K562 (cell line): ENCODE results near the gene RNF138.

Experiments used
- BHLHE40 ChIP-seq: IDR thresholded peaks from 2 replicates; pipeline ENCODE4 v1.6.1; 2011; ENCODE audit warnings: low read length, improper control_type of control experiment
- FOSL1 ChIP-seq: fragments of 200-800 bp; sonication (Bioruptor generic); conservative IDR thresholded peaks from 2 replicates; pipeline ENCODE4 v1.6.1; 2016; ENCODE audit warnings: missing genetic modification characterization, missing compliant biosample characterization
- NFYB ChIP-seq: IDR thresholded peaks from 2 replicates; pipeline ENCODE4 v1.6.1; 2011; ENCODE audit warnings: mild to moderate bottlenecking, moderate library complexity; ENCODE audit not compliant: insufficient read length; ENCODE audit errors: extremely low read depth
- PHF20 ChIP-seq: fragments of 450-650 bp; IDR thresholded peaks from 2 replicates; pipeline ENCODE4 v1.6.1; 2018; ENCODE audit not compliant: partially characterized antibody
- POLR2A ChIP-seq: fragments of 450-650 bp; conservative IDR thresholded peaks from 2 replicates; pipeline ENCODE4 v1.6.1; 2016
- POLR2G ChIP-seq: fragments of 200-400 bp; formaldehyde crosslinking; IDR thresholded peaks from 2 replicates; pipeline ENCODE4 v1.6.1; 2017; ENCODE audit warnings: low read depth, mild to moderate bottlenecking, antibody characterized with exemption, low read length, moderate library complexity
- SRF ChIP-seq, 2 experiments: fragments of 250-450, 450-650 bp in 1 of 2; sonication (Bioruptor Pico) in 1 of 2; sonication (generic) in 1 of 2; formaldehyde crosslinking; IDR thresholded peaks; 2 replicates each; pipeline versions ENCODE4 v1.5.0 to v1.5.1; 2020 to 2022; ENCODE audit warnings: mild to moderate bottlenecking in 1 of 2, missing genetic modification reagents in 1 of 2
- ZNF785 ChIP-seq: fragments of 250-450 bp; sonication (Bioruptor Pico); IDR thresholded peaks from 2 replicates; pipeline ENCODE4 v1.4.0; 2020; ENCODE audit warnings: mild to moderate bottlenecking
- TF ChIP-seq, protein P1 (sequence below): fragments of 450-650 bp; IDR thresholded peaks from 2 replicates; pipeline ENCODE4 v1.6.1; 2017; ENCODE audit warnings: antibody characterized with exemption, mild to moderate bottlenecking
- TF ChIP-seq, protein P2 (sequence below), 3 experiments: IDR thresholded peaks in 2 of 3; conservative IDR thresholded peaks in 1 of 3; 2 replicates each; pipeline ENCODE4 v1.5.1; 2011 to 2012; ENCODE audit warnings: low read length in 3 of 3, mild to moderate bottlenecking in 3 of 3, control low read depth in 2 of 3, improper control_type of control experiment in 1 of 3, inconsistent platforms in 1 of 3, low read depth in 1 of 3, mixed read lengths in 1 of 3, moderate library complexity in 1 of 3; ENCODE audit not compliant: insufficient read depth in 2 of 3

DNA sequence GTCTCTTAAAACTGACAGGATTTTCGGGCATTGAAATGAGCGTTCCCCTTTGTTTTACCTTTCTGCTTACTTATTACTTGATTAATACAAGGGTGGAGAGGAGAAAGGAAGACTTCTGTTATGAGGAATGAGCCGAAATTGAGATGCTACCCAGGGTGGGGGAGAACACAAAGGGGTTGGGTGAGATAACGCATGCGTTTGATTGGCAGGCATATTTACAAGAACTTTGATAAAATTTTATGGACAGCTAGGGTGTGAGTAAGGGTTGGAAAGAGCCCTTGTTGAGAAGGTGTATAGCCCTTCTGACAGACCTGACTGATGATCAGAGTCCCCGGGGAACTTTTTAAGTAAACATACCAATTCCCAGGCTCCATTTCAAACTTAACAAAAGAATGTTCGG is 1.8 kb downstream of the RNF138 start:
- no peak for TF ChIP-seq BHLHE40
- TF ChIP-seq, protein P1, sequence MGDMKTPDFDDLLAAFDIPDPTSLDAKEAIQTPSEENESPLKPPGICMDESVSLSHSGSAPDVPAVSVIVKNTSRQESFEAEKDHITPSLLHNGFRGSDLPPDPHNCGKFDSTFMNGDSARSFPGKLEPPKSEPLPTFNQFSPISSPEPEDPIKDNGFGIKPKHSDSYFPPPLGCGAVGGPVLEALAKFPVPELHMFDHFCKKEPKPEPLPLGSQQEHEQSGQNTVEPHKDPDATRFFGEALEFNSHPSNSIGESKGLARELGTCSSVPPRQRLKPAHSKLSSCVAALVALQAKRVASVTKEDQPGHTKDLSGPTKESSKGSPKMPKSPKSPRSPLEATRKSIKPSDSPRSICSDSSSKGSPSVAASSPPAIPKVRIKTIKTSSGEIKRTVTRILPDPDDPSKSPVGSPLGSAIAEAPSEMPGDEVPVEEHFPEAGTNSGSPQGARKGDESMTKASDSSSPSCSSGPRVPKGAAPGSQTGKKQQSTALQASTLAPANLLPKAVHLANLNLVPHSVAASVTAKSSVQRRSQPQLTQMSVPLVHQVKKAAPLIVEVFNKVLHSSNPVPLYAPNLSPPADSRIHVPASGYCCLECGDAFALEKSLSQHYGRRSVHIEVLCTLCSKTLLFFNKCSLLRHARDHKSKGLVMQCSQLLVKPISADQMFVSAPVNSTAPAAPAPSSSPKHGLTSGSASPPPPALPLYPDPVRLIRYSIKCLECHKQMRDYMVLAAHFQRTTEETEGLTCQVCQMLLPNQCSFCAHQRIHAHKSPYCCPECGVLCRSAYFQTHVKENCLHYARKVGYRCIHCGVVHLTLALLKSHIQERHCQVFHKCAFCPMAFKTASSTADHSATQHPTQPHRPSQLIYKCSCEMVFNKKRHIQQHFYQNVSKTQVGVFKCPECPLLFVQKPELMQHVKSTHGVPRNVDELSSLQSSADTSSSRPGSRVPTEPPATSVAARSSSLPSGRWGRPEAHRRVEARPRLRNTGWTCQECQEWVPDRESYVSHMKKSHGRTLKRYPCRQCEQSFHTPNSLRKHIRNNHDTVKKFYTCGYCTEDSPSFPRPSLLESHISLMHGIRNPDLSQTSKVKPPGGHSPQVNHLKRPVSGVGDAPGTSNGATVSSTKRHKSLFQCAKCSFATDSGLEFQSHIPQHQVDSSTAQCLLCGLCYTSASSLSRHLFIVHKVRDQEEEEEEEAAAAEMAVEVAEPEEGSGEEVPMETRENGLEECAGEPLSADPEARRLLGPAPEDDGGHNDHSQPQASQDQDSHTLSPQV, result no peak
- no peak for TF ChIP-seq SRF (CRISPR knock-in tag; IDR thresholded peaks at IDR 0.05)
- no peak for TF ChIP-seq ZNF785
- TF ChIP-seq NFYB, result no peak
- TF ChIP-seq POLR2A, result no peak
- TF ChIP-seq POLR2G, result no peak
- TF ChIP-seq PHF20, result no peak
- TF ChIP-seq, protein P2, sequence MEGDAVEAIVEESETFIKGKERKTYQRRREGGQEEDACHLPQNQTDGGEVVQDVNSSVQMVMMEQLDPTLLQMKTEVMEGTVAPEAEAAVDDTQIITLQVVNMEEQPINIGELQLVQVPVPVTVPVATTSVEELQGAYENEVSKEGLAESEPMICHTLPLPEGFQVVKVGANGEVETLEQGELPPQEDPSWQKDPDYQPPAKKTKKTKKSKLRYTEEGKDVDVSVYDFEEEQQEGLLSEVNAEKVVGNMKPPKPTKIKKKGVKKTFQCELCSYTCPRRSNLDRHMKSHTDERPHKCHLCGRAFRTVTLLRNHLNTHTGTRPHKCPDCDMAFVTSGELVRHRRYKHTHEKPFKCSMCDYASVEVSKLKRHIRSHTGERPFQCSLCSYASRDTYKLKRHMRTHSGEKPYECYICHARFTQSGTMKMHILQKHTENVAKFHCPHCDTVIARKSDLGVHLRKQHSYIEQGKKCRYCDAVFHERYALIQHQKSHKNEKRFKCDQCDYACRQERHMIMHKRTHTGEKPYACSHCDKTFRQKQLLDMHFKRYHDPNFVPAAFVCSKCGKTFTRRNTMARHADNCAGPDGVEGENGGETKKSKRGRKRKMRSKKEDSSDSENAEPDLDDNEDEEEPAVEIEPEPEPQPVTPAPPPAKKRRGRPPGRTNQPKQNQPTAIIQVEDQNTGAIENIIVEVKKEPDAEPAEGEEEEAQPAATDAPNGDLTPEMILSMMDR (IDR thresholded peaks at IDR 0.05 in 2 of 3, conservative IDR thresholded peaks at IDR 0.05 in 1 of 3; ENCODE audit: insufficient read depth in 2 of 3, low read depth in 1 of 3, low read length in 3 of 3), result no peak
- no peak for TF ChIP-seq FOSL1 (tag)
